Ovary (tissue), 3 donors: ENCODE results near the gene MAD1L1.
"Not testable (repeated sequence)": the region's sequence is repeated elsewhere in the genome, so short reads cannot be mapped to it uniquely, and the experiment has no call there.

ENCODE experiments used
- CTCF ChIP-seq, 3 donors: fragments of 450-650 bp in 2 of 3; fragments of 200-600 bp in 1 of 3; IDR thresholded peaks; one replicate each; pipeline versions ENCODE4 v1.5.1 to v1.8.0; 2016 to 2022; ENCODE audit warnings: antibody characterized with exemption in 3 of 3, mild to moderate bottlenecking in 1 of 3
- POLR2A ChIP-seq: fragments of 450-650 bp; IDR thresholded peaks from one replicate; pipeline ENCODE4 v1.6.1; 2017; ENCODE audit warnings: antibody characterized with exemption, mild to moderate bottlenecking, moderate library complexity
- donor health status: DM: no; HTN: no; CAD: no.

- TF ChIP-seq CTCF (IDR thresholded peaks at IDR 0.05); POLR2A: not testable (repeated sequence)
Observed at GRCh38 chr7:1829668-1830067, 403.1 kb downstream of the MAD1L1 start.
